IPS DF 4.7 (cell line): ENCODE data around the gene COX7A2.

Experiments used
- DNase-seq: peaks from one replicate; pipeline ENCODE4 v3.0.0-alpha.2; 2013; ENCODE audit warnings: low spot score; ENCODE audit errors: extremely low read depth

The COX7A2 gene

DNA sequence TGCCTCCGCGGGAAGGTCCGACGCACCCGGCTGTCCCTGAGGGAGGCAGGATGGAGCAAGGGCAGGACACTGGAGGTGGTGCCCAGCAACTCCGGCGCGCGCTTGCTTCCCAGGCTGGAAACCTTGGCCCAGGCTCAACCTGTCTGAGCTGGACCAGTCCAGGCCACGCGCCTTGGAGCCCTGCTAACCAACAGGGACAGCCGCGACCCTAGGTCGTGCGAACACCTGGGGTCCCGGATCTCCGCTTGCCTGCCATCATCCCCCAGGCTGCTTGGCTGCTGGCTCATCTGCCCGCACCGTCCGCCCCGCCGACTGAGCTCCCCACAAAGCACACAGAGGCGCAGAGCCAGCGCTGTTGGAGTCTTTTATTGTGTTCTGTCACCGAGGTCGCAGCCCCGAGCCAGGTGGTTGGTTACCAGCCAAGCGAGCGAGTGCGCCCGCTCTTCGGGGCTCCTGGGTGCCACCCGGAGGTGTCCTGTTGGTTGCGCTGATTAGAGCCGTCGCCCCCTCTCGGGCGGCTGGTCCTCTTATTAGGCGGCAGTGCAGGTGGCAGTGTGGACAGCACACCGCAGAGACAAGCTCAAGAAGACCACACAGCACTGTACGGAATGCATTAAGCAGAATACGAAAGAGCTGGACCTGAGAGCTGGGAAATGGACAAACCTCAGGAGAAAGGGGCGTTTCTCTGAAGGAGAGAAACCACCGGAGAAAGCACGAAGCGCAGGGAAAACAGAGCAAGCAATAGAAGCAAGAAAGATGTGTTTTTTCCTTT is 41.5 kb downstream of the COX7A2 start:
- DNase-seq: no peak

DNA sequence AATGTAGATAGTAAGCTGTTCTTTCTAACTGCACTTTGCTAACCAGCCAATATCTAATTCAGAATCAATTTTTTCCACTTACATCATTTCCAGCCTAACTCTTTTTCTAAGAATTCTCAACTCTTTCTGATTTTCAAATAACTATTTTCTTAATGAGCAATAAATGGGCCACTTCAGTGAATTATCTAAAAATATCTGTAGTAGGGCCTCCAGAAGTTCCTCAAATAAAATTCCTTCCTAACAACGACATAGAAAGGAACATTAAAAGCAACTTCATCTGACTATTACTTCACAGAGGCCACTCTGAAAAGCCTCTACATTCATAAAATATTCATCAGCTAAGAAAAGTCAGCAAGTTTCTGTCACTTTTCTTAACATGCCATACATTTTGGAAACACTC is 42.6 kb downstream of the COX7A2 start:
- no peak for DNase-seq

DNA sequence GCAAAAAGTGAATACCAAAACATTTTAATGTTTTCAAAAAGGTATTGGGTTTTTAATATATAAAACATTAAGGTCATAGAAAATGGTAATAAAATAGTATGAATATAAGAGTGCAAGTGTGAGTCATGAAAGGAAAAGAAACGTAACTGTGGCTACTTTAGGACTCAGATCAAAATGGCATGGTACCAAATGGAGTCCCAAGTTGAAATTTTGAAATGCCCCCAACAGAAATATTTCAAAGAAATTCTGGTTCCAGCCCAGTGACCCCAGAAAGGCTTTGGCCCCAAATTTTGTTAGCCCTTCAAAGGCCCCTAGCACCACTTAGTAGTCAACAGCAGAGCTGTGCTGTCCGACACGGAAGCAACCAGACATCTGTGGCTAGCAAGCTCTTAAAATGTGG is 43.7 kb downstream of the COX7A2 start:
- no peak for DNase-seq

DNA sequence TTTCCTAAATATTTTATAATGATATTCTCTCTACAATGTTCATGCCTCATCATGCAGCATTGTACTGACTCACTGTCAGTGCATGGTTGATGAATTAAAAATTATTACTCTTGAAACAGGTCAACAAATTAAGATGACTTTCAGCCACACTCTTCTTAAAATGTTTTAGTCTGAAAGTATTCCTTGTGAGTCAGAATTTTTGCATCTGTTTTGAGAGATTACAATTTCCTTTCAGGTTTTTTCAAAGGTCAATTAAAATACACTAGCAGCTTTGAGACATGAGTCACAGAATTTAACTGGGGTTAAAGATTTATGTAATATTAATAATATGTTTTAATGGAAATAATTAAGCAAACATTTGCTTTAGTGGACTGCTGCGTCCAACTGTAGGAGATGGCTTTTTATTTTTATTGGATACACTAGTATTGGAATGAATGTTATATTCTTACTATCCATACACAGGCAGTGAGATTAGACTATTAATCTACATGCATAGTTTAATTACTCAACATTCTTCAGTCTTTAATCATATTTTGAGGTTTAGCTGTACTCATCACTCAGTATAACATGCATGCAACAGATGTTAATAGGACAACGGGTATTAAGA is 47.4 kb downstream of the COX7A2 start:
- no peak for DNase-seq

DNA sequence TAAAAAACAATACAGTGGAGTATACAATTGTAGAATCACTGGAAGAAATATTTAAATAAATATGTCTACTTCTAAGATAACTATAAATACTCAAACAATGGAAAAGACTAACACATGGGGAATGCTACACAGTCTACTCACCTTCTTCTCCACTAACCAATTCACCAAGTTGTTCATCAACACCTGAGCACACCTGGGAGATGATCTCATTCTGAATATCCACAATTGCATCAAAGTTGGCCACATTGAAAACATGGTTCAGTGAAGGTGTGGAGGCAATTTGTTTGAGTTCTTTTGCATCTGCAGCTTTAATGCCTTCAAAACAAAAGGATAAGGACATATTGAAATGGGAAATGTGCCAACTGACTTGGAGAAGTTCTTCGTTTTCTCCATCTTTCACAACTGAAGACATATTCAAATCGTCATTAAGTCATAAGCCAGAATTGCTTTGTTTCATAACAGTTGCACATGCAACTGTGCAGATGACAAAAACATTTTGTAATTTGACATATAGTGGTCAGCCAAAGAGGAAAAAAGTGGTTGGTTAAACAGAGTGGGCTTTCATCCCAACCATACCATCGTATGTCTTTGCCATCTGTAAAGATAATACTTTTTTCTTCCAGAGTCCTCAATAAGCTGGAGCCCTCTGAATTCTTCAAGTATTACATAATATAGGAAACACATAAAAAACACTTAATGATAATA is 55.2 kb downstream of the COX7A2 start:
- DNase-seq: no peak
